COLO668 (cell line): Measurements from ENCODE around the gene SLC40A1.

Experiments
- DNase-seq: peaks from one replicate; lab custom pipeline; 2025; ENCODE audit not compliant: unreplicated experiment; lab: John Stamatoyannopoulos, UW

SLC40A1 gene

GRCh38 chr2:189570570-189571031, 10.0 kb downstream of the SLC40A1 start:
- no peak for DNase-seq

- DNase-seq, result no peak
These were observed 11.2 kb downstream of the SLC40A1 start for GRCh38 chr2:189569295-189569910.

- DNase-seq, result no peak
These were observed 14.5 kb downstream of the SLC40A1 start for GRCh38 chr2:189566046-189566445.

GRCh38 chr2:189561371-189562038, 19.1 kb downstream of the SLC40A1 start:
- DNase-seq, result no peak

- no peak for DNase-seq
These were observed 20.4 kb downstream of the SLC40A1 start for GRCh38 chr2:189560273-189560586.

DNA sequence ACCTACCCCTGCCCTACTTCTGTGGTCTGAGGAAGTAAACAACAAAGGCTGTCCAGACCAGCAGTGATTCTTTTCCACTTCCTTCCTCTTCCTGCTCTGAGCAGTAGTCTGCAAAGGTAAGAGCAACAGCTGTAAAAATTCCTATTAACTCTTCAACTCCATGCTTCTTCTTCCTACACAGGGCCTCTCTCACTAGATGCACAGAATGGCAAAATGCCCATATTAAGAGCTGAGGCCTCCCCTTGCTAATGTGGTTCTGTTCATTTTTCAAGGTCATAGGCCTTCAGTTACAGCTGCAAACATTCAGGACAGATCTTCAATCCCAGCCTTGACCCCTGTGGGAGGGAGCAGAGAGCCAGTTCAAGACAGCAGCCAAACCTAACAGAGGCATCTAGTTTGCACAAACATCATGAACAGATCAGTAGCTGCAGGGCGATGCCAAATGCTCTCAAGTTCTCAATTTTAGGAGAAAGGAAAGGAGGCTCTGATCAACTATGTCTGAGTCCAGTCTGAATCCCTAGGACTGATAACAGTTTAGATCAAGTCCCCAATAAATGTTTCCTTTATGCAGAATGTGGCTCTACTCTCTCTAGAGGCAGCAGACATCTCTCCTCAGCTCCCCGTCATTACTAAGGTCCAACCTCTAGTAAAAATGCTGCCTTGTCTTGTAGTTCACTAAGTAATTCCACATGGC, 20.9 kb downstream of the SLC40A1 start:
- no peak for DNase-seq

- DNase-seq, result no peak
These were observed 21.9 kb downstream of the SLC40A1 start for GRCh38 chr2:189558516-189559272.

- no peak for DNase-seq
These were observed 23.2 kb downstream of the SLC40A1 start for GRCh38 chr2:189557373-189557772.

GRCh38 chr2:189556526-189556925, 24.1 kb downstream of the SLC40A1 start:
- DNase-seq, result no peak

DNA sequence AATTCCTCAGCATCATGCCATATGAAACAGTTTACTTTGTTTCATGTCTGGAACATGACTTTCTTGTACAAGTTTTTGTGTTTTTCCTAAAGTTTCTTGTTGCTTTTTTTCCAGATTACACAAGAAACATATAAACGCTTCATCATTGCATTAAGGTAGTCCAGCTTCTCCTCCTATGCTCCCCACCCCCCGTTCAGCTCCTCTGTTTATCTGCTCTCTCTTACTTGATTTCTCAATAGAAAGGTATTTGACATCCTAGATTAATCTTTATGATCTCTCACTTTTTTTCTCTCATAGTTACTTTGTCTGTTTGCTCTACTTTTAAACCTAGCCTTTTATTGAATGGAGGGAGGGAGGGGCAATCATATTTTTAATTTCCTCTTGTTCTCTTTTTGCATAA, 25.4 kb downstream of the SLC40A1 start:
- no peak for DNase-seq

- no peak for DNase-seq
These were observed 27.0 kb downstream of the SLC40A1 start for GRCh38 chr2:189553504-189554088.

DNA sequence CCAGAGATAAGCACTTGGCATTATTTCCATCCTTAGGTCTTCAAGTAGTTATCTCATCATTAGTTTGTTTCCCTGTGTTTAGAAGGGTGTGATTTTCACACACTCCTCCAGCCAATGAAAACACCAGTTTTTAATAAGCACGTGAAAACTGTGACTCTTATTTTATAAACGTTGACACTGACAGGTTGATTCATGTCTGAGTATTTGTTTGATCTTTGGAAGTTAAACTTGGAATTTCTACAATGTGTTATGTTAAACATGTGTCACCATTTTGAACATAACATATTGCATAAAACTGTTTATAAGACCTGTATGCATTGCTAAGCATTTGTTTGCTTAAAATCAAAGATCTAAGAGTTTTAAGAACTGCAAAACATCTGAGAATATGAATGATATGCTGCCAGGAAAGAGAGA, 27.6 kb downstream of the SLC40A1 start:
- no peak for DNase-seq

GRCh38 chr2:189552334-189552990, 28.1 kb downstream of the SLC40A1 start:
- no peak for DNase-seq

DNA sequence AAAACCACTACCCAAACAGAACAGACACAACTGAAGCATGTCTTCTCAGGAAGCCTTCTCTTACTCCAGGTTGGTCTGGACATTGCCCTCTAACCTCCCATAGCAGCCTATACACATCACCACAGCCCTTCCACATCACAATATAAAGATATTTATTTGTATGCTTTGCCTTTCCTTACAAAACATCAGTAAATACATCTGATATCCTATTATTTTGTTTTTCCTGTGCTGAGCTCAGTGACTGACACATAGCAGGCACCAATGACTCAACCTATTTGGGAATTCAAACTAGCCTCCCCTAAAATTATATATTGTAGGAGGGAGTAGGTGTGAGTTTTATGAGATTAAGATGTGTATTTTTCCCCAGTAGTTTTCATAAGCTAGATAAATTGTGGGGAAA, 28.8 kb downstream of the SLC40A1 start:
- DNase-seq, result no peak

GRCh38 chr2:189549449-189549832, 31.1 kb downstream of the SLC40A1 start:
- no peak for DNase-seq

DNA sequence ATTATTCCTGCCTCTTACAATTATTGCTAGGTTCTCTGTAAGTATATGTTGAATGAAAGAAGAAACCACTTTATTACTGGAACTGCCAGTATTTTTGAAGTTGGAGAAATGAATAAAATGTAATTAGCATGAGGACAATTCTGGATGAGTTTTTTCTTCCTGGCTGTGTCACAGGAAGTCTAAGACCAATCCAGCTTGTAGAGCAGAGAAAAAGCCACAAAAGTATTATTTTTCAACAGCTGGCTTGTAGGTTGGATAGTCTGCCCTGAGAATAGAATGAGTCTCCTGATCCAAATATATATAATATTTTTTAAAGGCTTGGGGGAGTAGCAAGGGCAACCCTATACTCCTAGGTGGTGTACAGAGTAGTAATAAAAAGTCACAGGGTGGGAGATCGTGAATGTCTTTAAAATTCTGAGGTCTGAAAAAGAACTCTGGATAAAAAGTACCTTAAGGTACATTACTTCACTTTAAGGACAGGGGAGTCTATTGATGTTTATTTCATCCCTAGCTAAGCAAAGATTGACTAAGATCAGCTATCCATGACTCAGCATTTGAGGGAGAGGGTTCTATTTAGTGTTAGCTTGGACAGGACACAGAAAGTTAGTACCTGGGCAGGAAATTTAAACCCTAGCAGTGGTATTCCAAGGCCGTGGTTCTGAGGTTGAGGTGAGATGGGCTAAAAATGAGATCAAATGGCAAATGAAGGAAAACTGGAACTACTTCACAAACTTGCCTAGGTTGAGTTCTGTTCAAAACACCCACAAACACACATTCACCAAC, 31.7 kb downstream of the SLC40A1 start:
- DNase-seq, result no peak

GRCh38 chr2:189545418-189545817, 35.2 kb downstream of the SLC40A1 start:
- DNase-seq, result no peak

DNA sequence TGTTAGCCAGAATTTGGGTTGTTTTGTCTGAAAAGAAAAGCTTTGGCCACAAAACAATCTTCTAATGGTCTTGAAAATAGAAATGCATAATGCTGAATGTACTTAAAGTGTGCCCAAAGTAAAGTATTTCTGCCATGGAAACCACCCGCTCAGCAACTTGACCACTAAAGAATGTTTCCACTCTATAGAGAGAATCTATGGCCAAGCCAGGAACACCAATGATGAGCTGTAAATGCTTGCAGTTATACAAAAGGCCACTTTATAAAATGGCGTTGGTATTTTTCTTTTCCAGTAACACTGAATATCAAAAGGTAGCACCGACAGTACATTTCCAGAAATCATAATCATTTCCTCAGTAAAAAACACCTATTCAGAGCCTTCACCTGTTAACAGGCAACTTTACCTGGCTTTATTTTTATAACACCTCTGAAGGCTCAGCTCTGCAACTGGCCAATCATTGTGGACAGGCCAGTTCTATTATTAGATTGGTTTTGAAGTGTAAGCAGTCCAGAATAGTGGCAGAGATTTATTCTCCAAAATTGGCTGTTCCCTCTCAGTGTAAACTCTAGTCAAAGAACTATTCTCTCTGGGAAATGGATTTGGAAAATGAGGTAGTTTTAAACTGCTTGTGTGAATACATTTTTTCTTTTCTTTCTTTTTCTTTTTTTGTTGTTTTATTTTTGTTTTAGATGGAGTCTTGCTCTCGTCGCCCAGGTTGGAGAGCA, 36.1 kb downstream of the SLC40A1 start:
- DNase-seq, result no peak

GRCh38 chr2:189543367-189543766, 37.2 kb downstream of the SLC40A1 start:
- no peak for DNase-seq
